Vagina (tissue), 2 donors: ENCODE data around the gene FRMPD2.

Experiments
- POLR2A ChIP-seq, 2 donors: fragments of 450-650 bp; IDR thresholded peaks; one replicate each; pipeline ENCODE4 v1.6.1; 2017; ENCODE audit warnings: antibody characterized with exemption in 2 of 2, mild to moderate bottlenecking in 2 of 2, moderate library complexity in 2 of 2
- POLR2AphosphoS5 ChIP-seq, 2 donors: sonication (generic); formaldehyde crosslinking; IDR thresholded peaks; one replicate each; pipeline ENCODE4 v1.9.0; 2017; ENCODE audit warnings: antibody characterized with exemption in 2 of 2, mild to moderate bottlenecking in 2 of 2, low read depth in 1 of 2; ENCODE audit not compliant: insufficient read depth in 1 of 2

GRCh38 chr10:48257407-48257961 lies 17.0 kb downstream of the FRMPD2 start:
- TF ChIP-seq POLR2AphosphoS5 (IDR thresholded peaks at IDR 0.05; ENCODE audit: insufficient read depth in 1 of 2, low read depth in 1 of 2), result no peak
- TF ChIP-seq POLR2A (IDR thresholded peaks at IDR 0.05), result no peak
